GM19023 (cell line): ENCODE results near the gene FADS6.
"Not testable (repeated sequence)": the region's sequence is repeated elsewhere in the genome, so short reads cannot be mapped to it uniquely, and the experiment has no call there.

ENCODE experiments used
- ATAC-seq: cut with Tn5 transposase; IDR thresholded peaks from one replicate; pipeline ENCODE4 v1.9.1; 2021; ENCODE audit warnings: mild to moderate bottlenecking, moderate library complexity; ENCODE audit not compliant: unreplicated experiment

Gene FADS6

DNA sequence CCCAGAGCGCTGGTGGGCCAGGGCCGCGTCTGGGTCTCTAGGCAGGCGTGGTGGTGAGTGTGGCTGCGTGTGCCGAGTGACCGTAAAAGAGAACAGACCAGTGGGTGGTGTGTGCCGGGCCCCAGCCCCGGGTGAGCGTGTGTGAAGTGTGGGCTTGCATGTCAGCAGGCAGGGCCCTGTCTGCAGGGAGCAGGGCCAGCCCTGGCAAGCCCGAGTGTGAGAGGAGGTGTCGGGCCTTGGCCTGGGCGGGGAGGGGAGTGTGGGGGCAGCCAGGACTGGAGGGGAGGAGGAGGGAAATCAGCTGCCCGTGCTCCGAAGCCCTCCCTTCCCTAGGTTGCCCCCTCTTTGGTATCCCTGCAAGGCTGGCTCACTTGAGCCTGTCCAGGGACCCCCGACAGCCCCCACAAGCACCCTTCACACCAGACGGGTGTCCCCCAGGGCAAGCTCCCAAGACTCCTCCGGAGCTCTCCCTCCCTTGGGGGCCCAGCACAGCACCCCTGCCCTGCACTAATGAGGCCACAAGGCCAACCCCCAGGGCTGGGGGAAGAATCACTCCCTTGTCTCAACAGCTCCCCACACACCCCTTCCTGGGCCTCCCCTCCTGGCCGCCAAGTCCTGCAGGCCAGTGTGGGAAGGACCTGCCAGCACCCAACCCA is 27.7 kb upstream of the FADS6 start:
- ATAC-seq, result no peak

DNA sequence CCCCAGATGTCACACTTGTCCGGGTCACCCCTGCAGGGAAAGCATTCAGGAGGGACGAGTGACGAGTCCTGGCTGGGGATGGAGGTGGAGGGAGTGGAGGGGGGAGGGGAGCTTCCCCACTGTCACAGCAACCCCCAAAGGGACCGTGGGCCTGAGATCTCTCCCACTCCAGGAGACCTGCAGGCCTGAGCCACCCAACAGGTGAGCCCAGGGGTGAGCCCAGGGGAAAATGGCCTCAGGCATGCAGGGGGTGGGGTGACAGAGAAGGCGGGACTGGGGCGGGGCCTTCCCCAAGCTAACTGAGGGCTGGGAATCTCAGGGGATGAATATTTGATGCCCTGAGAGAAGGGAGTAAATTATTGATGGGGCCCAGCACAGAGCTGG is 27.2 kb upstream of the FADS6 start:
- no peak for ATAC-seq

- no peak for ATAC-seq
Observed at GRCh38 chr17:74920306-74920620, 26.8 kb upstream of the FADS6 start.

GRCh38 chr17:74919440-74920305 is 26.2 kb upstream of the FADS6 start:
- no peak for ATAC-seq

- no peak for ATAC-seq
Observed at GRCh38 chr17:74918906-74919305, 25.5 kb upstream of the FADS6 start.

DNA sequence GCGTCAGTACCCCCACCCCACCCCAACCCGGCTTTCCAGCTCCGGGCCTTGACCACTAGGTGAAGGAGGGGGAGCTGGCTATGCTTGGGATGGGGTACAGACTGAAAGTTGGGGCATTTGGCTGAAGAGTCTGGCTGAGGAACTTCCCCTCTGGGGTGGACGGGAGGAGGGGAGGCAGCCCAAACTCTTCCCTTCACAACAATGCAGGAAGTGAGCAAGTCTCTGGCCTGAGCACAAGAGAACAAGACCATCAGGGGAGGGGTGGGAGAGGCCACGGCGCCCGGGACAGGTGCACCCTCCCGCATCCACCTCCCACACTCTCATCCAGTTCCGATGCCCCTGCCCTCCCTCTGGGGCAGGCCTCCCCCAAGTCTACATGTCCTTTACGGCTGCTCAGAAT is 24.0 kb upstream of the FADS6 start:
- ATAC-seq, result no peak

- no peak for ATAC-seq
Observed at GRCh38 chr17:74916851-74917199, 23.4 kb upstream of the FADS6 start.

GRCh38 chr17:74916136-74916850 is 22.9 kb upstream of the FADS6 start:
- no peak for ATAC-seq

DNA sequence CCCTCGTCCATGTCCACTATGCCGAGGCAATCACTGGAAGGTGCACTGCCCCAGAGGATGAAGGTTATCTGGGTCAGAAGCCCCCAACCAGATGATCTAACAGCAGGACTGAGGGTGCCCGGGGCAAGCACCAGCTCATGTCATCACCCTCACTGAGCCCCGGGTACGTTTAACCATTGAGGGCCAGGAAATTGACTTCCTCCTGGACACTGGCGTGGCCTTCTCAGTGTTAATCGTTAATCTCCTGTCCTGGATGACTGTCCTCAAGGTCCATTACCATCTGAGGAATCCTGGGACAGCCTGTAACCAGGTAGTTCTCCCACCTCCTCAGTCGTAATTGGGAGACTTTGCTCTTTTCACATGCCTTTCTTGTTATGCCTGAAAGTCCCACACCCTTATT is 18.0 kb upstream of the FADS6 start:
- not testable (repeated sequence) for ATAC-seq

- not testable (repeated sequence) for ATAC-seq
Observed at GRCh38 chr17:74909097-74909496, 15.7 kb upstream of the FADS6 start.

- ATAC-seq, result no peak
Observed at GRCh38 chr17:74907012-74907411, 13.6 kb upstream of the FADS6 start.

GRCh38 chr17:74906214-74906793 is 12.9 kb upstream of the FADS6 start:
- ATAC-seq, result not testable (repeated sequence)

- no peak for ATAC-seq
Observed at GRCh38 chr17:74904687-74905409, 11.4 kb upstream of the FADS6 start.

GRCh38 chr17:74903671-74904070 is 10.2 kb upstream of the FADS6 start:
- no peak for ATAC-seq

DNA sequence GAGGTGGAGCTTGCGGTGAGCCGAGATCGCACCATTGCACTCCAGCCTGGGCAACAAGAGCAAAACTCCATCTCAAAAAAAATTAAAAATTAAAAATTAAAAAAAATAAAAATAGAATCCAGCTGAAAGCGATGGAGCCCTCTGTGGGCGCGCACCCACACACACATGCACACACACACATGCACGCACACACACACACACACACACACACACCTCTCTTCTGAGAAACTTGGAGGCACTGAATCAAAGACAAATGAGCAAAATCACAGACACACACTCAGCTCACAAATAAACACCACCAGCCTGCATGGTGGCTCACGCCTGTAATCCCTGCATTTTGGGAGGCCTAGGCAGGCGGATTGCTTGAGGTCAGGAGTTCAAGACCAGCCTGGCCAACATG is 9.6 kb upstream of the FADS6 start:
- no peak for ATAC-seq

DNA sequence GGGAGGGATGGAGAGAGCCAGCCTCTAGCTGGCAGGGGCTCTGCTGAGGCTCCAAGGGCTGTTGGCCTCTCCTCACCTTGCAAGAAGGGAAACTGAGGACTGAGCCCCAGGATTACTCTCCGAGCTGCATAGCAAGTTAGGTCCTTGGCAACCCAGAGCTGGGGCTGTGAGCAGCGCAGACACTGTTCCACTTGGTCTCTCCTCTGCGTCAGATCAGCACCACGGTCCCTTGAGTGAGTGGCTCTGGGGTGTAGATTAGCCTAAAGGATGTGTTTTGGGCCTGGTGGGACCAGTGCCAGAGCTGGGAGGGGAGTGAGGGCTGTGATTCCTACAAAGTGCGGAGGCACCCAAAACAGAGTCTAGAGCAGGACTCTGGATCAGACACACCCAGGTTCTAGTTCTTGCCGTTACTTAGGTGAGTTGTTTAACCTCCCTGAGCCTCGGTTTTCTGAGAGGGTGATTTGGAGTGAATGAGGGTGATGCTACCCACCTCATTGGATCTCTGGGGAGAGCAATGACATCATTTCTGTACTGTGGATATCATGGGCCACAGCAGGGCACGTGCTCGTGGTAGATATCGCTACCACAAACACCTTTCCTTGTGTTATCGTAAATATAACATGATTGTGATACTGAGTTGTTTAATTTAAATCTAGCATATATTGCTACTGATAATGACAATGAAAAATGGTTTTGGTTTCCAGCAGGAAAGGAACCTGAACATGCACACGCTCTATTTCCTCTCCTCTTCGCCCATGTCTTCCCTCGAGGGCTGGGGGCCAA is 8.1 kb upstream of the FADS6 start:
- ATAC-seq, result no peak

- ATAC-seq, result no peak
Observed at GRCh38 chr17:74900208-74900607, 6.8 kb upstream of the FADS6 start.

GRCh38 chr17:74898376-74898946 is 5.0 kb upstream of the FADS6 start:
- ATAC-seq, result no peak

GRCh38 chr17:74893936-74894671 is 671 bp upstream of the FADS6 start:
- no peak for ATAC-seq
